Putamen (tissue), 1 donor: ENCODE results near the gene KLRC1.
"Not testable (repeated sequence)": the region's sequence is repeated elsewhere in the genome, so short reads cannot be mapped to it uniquely, and the experiment has no call there.

ENCODE experiments used
- DNase-seq: peaks from one replicate; pipeline ENCODE4 v3.0.0-alpha.2; 2016; ENCODE audit warnings: low spot score

The KLRC1 gene

DNA sequence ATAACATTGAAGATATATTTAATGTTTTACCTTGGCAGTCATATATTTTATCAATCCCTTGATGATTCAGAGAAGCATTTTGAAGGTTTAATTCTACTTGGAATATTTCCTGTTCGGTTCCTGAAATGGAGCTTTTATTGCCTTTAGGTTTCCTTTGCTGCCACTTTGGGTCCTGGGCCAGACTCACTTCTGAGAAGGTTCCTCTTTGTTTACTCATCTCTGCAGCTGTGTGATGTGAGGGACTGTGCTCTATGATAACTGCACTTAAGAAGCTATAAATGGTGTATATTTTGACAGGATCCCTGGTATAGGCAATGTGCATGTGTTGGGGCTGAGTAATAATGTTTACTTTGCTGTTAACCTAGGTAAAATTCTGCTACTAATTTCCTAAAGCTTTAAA is 32.8 kb downstream of the KLRC1 start, which contains the start of gene KLRC3:
TSS of gene KLRC3 (minus strand) at position 262 of the 400 bp plus-strand sequence. CDS start at position 217, 45 bp downstream.
- not testable (repeated sequence) for DNase-seq

DNA sequence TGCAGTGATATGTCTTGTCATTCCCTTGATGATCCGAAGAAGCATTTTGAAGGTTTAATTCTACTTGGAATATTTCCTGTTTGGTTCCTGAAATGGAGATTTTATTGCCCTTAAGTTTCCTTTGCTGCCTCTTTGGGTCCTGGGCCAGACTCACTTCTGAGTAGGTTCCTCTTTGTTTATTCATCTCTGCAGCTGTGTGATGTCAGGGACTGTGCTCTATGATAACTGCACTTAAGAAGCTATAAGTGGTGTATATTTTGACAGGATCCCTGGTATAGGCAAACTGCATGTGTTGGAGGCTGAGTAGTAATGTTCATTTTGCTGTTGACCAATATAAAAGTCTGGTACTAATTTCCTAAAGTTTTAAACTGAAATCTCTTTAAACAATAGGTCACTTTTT is 43.8 kb downstream of the KLRC1 start, which contains the start of gene KLRC4:
TSS of gene KLRC4 (minus strand) at position 366 of the 400 bp plus-strand sequence. CDS start at position 184, 182 bp downstream.
- DNase-seq = no peak

DNA sequence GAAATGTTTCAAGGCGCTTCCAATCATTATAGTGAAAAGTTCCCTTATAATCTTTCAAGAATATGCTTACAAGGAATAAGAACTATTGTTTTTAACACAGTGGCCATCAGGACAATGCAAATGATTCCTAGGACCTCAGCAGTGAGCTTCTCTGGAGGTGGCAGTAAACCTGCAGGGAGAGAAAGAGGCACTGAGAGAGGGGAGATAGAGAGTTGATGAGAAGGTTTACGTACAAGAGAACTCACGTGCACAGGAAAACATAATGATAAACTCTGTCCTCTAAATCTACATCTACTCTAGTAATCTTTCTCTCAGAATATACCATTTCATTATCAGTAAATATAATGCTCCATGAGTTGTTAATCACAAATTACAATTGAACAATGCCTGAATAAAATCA is 44.3 kb downstream of the KLRC1 start:
- no peak for DNase-seq

DNA sequence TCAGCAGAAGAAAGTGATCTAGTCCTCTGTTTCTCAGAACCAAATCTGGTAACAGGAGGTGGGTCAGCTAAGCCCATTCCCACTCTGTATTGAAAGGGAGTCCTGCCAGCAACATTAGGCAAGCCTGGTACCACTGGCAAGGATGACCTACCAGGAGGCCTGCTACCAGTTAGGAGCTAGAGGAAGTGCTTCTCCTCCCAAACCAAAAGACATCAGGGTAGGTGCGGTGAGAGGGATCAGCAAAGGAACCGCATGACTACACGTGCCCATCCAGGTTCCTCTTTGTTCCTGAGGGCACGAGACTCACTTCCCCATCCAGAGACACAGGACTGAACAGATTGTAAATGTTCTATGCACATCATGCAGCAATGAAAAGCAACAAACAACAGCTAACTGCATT is 46.5 kb downstream of the KLRC1 start:
- DNase-seq = no peak

DNA sequence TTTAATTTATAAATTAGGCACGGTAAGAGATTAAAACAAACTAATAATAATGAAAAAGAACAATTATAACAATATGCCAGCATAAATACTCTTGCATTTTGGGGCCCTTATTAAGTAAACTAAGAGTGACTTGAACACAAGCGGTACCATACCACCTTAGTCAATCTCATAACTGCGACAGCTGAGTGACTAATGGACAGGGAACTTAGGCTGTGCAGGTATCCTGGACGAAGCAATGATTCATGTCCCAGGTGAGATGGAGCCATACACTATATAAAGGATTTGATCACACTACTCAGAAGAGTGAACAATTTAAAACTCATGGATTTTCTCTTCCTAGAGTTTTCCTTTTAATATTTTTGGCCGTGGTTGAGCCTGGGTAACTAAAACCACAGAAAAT is 47.9 kb downstream of the KLRC1 start:
- no peak for DNase-seq

DNA sequence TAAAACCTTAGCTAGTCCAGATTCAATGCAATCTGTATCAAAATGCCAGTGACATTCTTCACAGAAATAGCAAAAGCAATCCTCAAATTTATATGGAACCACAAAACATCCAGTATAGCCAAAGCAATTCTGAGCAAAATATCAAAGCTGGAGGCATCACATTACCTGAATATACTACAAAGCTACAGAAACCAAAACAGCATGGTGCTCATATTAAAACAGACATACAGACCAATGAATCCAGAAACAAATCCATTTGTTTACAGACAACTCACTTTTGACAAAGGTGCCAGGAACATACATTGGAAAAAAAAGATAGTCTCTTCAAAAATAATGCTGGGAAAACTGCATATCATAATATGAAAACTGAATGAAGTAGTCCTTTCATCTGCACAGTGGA is 48.4 kb downstream of the KLRC1 start:
- DNase-seq = no peak

DNA sequence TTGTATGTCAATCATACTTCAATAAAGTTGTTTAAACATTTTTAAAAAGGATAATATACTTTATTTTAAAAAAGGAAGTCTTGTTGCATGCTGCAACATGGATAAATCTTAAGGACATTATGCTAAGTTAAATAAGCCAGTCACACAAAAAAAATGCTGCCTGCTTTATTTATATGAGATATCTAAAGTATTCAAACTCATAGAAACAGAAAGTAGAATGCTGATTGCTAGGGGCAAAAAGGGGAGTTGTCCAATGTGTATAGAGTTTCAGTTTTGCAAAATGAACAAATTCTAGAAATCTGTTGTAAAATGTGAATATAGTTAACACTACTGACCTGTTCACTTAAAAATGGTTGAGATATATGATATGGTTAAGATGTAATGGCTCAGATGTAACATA is 52.3 kb downstream of the KLRC1 start:
- no peak for DNase-seq

DNA sequence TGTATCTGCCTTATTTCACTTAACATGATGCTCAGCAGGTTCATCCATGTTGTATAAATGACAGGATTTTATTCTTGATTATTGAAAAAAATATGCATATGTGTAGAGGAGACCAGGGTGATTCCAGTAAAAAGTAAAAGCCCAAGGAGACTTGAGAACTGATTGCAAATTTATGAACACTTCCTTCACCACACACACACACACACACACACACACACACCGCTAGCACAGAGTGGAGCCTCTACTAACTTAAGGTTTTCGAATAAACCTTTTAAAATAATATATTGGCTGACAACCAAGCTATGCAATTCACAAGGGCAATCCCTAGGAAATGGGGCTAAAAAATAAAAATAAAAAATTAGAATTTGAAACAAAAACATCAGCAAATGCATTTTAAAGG is 55.0 kb downstream of the KLRC1 start:
- no peak for DNase-seq

DNA sequence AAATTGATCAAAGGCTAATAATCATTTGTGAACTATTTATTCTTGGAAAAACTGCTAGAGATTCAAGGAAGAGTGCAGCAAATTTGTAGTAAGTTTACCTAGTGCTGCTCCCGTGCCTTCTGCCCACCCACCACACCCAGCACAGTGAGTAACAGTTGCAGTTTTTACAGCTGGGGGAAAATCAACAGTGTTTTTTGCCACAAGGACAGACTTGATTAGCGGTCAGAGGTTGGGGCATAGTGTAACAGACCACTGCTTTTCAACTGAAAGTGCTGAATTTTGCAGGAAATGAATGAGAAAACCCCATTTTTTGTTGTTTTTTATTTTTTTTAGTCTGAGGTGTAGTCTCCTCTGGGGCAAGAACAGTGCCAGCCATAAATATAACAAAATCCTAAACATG is 55.9 kb downstream of the KLRC1 start:
- no peak for DNase-seq

DNA sequence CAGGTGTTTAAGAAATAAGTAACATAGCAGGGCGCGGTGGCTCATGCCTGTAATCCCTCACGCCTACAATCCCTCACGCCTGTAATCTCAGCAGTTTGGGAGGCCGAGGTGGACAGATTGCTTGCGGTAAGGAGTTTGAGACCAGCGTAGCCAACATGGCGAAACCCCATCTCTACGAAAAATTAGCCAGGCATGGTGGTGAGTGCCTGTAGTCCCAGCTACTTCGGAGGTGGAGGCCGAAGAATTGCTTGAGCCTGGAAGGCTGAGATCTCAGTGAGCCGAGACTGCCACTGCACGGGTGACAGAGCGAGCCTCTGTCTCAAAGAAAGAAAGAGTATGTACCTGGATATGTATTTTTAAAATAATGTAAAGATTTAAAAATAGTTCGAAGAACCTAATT is 57.0 kb downstream of the KLRC1 start:
- DNase-seq = not testable (repeated sequence)
